GM18907 (cell line): ENCODE measurements around the gene ZSWIM6.

ENCODE experiments used
- ATAC-seq: cut with Tn5 transposase; IDR thresholded peaks from one replicate; pipeline ENCODE4 v1.9.1; 2021; ENCODE audit warnings: mild to moderate bottlenecking, moderate library complexity; ENCODE audit not compliant: unreplicated experiment

The ZSWIM6 gene

GRCh38 chr5:61582205-61582820 lies 250.3 kb downstream of the ZSWIM6 start:
- no peak for ATAC-seq

- ATAC-seq: no peak
These were observed 250.8 kb downstream of the ZSWIM6 start for GRCh38 chr5:61582887-61583286.

- no peak for ATAC-seq
These were observed 254.3 kb downstream of the ZSWIM6 start for GRCh38 chr5:61586096-61587084.

GRCh38 chr5:61587125-61587524 lies 255.1 kb downstream of the ZSWIM6 start:
- no peak for ATAC-seq

DNA sequence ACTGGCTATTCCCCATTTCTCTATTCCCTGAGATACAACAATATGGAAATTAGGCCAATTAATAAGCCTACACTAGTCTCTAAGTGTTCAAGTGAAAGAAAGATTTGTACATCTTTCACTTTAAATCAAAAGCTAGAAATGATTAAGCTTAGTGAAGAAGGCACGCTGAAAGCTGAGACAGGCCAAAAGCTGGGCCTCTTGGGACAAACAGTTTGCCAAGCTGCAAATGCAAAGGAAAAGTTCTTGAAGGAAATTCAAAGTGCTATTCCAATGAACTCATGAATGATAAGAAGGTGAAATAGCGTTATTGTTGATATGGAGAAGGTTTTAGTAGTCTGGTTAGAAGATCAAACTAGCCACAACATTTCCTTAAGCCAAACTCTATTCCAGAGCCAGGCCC lies 256.2 kb downstream of the ZSWIM6 start:
- no peak for ATAC-seq

DNA sequence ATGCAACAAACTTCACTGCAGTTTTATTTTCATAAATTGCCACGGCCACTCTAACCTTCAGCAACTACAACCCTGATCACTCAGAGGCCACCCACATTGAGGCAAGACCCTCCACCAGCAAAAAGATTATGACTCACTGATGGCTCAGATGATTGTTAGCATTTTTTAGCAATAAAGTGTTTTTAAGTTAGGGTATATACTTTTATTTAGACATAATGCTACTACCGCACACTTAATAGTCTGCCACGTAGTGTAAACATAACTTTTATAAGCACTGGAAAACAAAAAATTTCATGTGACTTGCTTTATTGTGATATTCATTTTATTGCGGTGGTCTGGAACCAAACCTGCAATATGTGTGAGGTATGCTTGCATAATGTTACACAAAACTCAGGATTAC lies 257.9 kb downstream of the ZSWIM6 start:
- no peak for ATAC-seq

DNA sequence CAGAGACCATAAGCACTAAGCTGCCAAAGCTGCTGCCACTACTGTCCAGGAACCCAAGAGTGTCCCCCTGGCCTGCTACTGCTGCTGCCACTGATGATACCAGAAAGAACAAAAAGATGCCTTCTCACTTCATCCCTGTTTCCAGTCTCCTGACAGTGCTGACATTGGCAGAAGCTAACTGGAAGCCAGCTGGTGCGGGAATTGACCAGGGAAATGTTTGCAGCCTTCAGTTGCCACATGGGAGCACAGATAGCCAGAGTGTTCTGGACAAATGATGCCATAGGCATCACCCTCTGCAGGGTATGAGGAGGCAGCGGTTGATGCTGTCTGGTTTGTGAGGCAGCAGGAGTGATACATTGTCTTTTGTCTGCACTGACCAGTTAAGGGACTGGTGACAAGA lies 258.4 kb downstream of the ZSWIM6 start:
- no peak for ATAC-seq

DNA sequence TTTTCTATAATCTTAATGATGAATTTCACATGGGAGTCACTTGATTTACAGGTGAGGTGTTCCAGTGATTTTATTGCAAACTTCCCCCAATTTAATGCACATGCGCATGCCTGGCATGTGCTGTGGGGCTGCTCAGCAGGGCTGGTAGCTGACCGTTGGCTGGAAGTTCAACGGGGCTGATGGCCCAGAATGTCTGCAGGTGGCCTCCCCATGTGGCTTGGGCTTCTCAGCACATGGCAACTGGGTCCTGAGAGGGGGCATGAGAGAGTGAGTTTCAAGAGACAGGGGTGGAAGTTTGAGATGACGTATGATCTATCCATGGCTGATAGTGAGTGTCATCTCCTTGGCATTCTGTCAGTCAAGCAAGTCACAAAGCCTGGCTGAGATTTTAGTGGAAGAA lies 259.8 kb downstream of the ZSWIM6 start:
- no peak for ATAC-seq

DNA sequence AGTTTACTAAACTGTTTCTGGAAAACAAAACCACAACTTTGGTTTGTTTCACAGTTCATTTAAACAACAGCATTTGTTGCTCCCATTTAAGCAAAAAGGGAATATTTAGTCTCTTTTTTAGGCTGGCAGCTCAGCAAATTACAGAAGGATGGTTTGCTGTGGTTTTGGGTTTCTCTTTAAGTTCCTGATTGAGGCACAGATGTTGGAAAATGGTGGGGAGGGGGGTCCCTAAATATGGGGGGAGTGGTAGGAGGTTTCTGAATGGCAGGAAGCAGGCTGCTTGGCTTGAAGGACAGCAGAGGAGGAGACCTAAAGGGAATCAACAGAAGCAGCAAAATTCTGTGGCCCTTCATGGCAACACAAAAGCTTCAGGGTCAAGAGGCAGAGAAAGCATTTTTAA lies 263.4 kb downstream of the ZSWIM6 start:
- no peak for ATAC-seq
